HepG2 (cell line): ENCODE data around the gene FSCN2. TPM values are rescaled to one million over a fixed set of nuclear protein-coding genes. Genes with fewer than 3 reads are reported as not detected.

ENCODE experiments used
- AGO2 ChIP-seq: fragments of 200-400 bp; formaldehyde crosslinking; optimal IDR thresholded peaks from 2 replicates; pipeline ENCODE3; 2017; ENCODE audit warnings: mild to moderate bottlenecking, low read depth, low read length, moderate library complexity
- BHLHE40 ChIP-seq: IDR thresholded peaks from 2 replicates; pipeline ENCODE4 v1.6.1; 2011; ENCODE audit warnings: low read length, improper control_type of control experiment
- FOXJ3 ChIP-seq: sonication (generic); formaldehyde crosslinking; IDR thresholded peaks from 2 replicates; pipeline ENCODE4 v1.4.0; 2020; ENCODE audit warnings: missing genetic modification reagents, mild to moderate bottlenecking, borderline replicate concordance
- HIC2 ChIP-seq: sonication (generic); formaldehyde crosslinking; IDR thresholded peaks from 2 replicates; pipeline ENCODE4 v1.9.0; 2022; ENCODE audit warnings: low read depth, missing genetic modification reagents
- HOMEZ ChIP-seq: IDR thresholded peaks from 2 replicates; pipeline ENCODE4 v1.6.1; 2016; ENCODE audit warnings: low read depth
- JUNB ChIP-seq: sonication (generic); formaldehyde crosslinking; IDR thresholded peaks from 2 replicates; pipeline ENCODE4 v1.8.0; 2022; ENCODE audit warnings: missing genetic modification reagents, mild to moderate bottlenecking, borderline replicate concordance
- MLXIP ChIP-seq: sonication (generic); formaldehyde crosslinking; IDR thresholded peaks from 2 replicates; pipeline ENCODE4 v1.9.0; 2021; ENCODE audit warnings: missing genetic modification reagents, borderline replicate concordance
- TFDP2 ChIP-seq: sonication (generic); formaldehyde crosslinking; IDR thresholded peaks from 2 replicates; pipeline ENCODE4 v1.4.0; 2020; ENCODE audit warnings: missing genetic modification reagents
- U2AF1 ChIP-seq: fragments of 200-400 bp; formaldehyde crosslinking; optimal IDR thresholded peaks from 2 replicates; pipeline ENCODE3; 2017; ENCODE audit warnings: mild to moderate bottlenecking, low read depth, low read length
- ZBTB39 ChIP-seq: sonication (generic); formaldehyde crosslinking; IDR thresholded peaks from 2 replicates; pipeline ENCODE4 v1.5.0; 2020; ENCODE audit warnings: missing genetic modification reagents
- ZNF180 ChIP-seq: sonication (generic); formaldehyde crosslinking; IDR thresholded peaks from 2 replicates; pipeline ENCODE4 v1.4.0; 2020; ENCODE audit warnings: low read depth, missing genetic modification reagents, borderline replicate concordance
- ZNF569 ChIP-seq: sonication (generic); formaldehyde crosslinking; IDR thresholded peaks from 2 replicates; pipeline ENCODE4 v1.5.0; 2020; ENCODE audit warnings: mild to moderate bottlenecking, missing genetic modification reagents, moderate library complexity, borderline replicate concordance
- ZNF576 ChIP-seq: sonication (generic); formaldehyde crosslinking; IDR thresholded peaks from 2 replicates; pipeline ENCODE4 v1.4.0; 2020; ENCODE audit warnings: mild to moderate bottlenecking, missing genetic modification reagents
- ZNF770 ChIP-seq: sonication (generic); formaldehyde crosslinking; IDR thresholded peaks from 2 replicates; pipeline ENCODE4 v1.5.0; 2020; ENCODE audit warnings: mild to moderate bottlenecking, missing genetic modification reagents
- ZNF878 ChIP-seq: sonication (generic); formaldehyde crosslinking; IDR thresholded peaks from 2 replicates; pipeline ENCODE4 v1.8.1; 2023; ENCODE audit warnings: mild to moderate bottlenecking, missing genetic modification reagents, moderate library complexity
- polyA plus RNA-seq, 8 experiments: library from polyadenylated mRNA; depleted of rRNA in 3 of 8; stranded (reverse) in 7 of 8; unstranded in 1 of 8; fragments of >200 nt; fragmentation: Illumina TruSeq in 4 of 8; extraction: Trizol in 4 of 8; gene quantifications; 2 replicates each; pipeline versions ENCODE4 v1.2.1 to v1.2.3, GENCODE V29; 2011 to 2016; ENCODE audit warnings: low read depth in 4 of 8, missing spikeins in 1 of 8, mixed read lengths in 1 of 8; ENCODE audit not compliant: insufficient read depth in 1 of 8
- total RNA-seq, 5 experiments: library from RNA; depleted of rRNA; stranded (reverse); fragments of >200 nt; fragmentation: Illumina TruSeq; extraction: Trizol; gene quantifications; 2 replicates each; pipeline ENCODE4 v1.2.3, GENCODE V29; 2016; ENCODE audit warnings: low read depth in 1 of 5

The FSCN2 gene
- total and polyA plus RNA-seq, 2 of the 13 experiments (the other 11 are each of a cell fraction or from before 2014, with no cell fraction given), result 0.09 TPM; not detected in 1

GRCh38 chr17:81484195-81484979, 43.8 kb upstream of the FSCN2 start (continued):
- TF ChIP-seq ZNF576 (CRISPR knock-in tag) (no peak; the same call in 1 of the 2 replicates), HOMEZ (CRISPR knock-in tag) (no peak), ZNF878 (CRISPR knock-in tag) (0 out of 2 replicates have a peak, but pooled peaks have one; percentile 5), HIC2 (CRISPR knock-in tag) (no peak; the same call in 1 of the 2 replicates), MLXIP (CRISPR knock-in tag) (peak; percentile 43; the same call in 1 of the 2 replicates), ZNF569 (CRISPR knock-in tag) (no peak), ZBTB39 (CRISPR knock-in tag) (no peak; the same call in 1 of the 2 replicates), U2AF1 (no peak), FOXJ3 (CRISPR knock-in tag) (no peak), BHLHE40 (peak; percentile 58; the same call in 1 of the 2 replicates), JUNB (CRISPR knock-in tag) (no peak), ZNF180 (CRISPR knock-in tag) (no peak), TFDP2 (CRISPR knock-in tag) (peak; percentile 91), AGO2 (no peak), ZNF770 (CRISPR knock-in tag) (peak; percentile 79)
